LNCaP clone FGC (cell line): ENCODE data around the gene SCNM1.

Experiments used
- DNase-seq: peaks from one replicate; pipeline ENCODE4 v3.0.0-alpha.2; 2011; ENCODE audit warnings: low read depth
- H3K4me3 ChIP-seq: 2 replicates; pipeline ENCODE4 v1.5.1; 2011; ENCODE audit warnings: mild to moderate bottlenecking, low read depth, low read length, control low read depth
- CTCF ChIP-seq: IDR thresholded peaks from 2 replicates; pipeline ENCODE4 v1.5.1; 2012; ENCODE audit warnings: mild to moderate bottlenecking; ENCODE audit not compliant: control insufficient read depth, insufficient read depth; ENCODE audit errors: extremely low read depth

The SCNM1 gene

DNA sequence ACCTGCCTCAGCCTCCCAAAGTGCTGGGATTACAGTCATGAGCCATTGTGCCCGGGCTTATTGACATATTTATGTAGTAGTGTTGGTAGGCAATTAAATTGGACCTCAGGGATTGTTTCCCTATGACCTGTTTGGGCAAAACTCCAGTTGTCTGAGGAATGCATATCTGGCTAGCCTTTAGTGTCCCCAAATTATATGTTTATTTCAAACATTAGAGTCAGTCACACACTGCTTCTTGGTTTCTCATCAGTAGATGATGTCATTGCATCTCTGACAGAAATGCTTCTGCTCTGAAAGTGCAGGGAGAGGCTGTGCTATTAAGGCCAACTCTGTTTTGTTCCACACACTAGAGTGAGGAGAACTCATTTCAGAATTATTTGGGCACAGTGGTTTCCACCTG is 44.9 kb downstream of the SCNM1 start:
- no peak for TF ChIP-seq CTCF
- H3K4me3 ChIP-seq, result no peak overlapping the region
- DNase-seq, result peak; percentile 71

- H3K4me3 ChIP-seq, result no peak overlapping the region
- DNase-seq, result no peak
- TF ChIP-seq CTCF, result no peak
These were observed 46.2 kb downstream of the SCNM1 start for GRCh38 chr1:151211972-151212705.

- no peak for TF ChIP-seq CTCF
These were observed 47.6 kb downstream of the SCNM1 start for GRCh38 chr1:151213560-151213959.

More at GRCh38 chr1:151213560-151213959, 47.6 kb downstream of the SCNM1 start:
- DNase-seq, result no peak
- H3K4me3 ChIP-seq, result no peak overlapping the region
